NK-92 (cell line): ENCODE results near the gene PTBP3.

Experiments used
- DNase-seq: peaks from one replicate; lab custom pipeline; 2025; ENCODE audit not compliant: unreplicated experiment; lab: John Stamatoyannopoulos, UW

Gene PTBP3

GRCh38 chr9:112360047-112360804 is 26.8 kb upstream of the PTBP3 start:
- no peak for DNase-seq

- DNase-seq: no peak
These were observed 22.0 kb upstream of the PTBP3 start for GRCh38 chr9:112355427-112355897.

DNA sequence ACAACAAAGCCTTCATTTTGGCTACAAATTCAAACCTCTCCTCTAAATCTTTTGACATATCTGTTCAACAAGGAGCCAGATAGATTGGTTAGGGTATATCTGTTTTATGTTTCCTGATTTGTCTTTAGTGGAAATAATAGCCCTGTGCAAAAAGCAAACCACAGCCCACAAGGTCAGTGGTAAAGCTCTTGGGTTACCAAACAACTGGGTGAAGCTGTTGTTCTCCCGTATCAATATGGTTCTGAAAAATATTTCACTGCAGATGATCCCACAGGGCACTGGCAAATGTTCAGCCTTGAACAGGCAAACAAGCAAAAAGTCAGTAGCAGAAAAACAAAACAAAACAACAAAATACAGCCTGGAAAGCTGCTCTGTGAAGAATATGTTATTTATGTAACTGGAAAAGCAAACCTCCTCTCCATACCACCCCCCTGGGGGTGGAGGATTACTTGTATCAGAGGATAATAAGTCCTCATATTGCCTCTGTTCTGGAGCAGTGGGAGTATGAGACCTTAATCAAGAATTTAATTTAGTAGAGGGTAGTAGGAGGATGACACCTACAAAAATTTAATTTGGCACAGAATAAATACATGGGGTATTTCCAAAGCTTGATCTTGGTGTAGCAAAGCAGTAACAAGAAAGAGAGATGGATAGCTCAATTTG is 20.8 kb upstream of the PTBP3 start:
- no peak for DNase-seq

- DNase-seq: no peak
These were observed 18.8 kb upstream of the PTBP3 start for GRCh38 chr9:112352209-112352608.

DNA sequence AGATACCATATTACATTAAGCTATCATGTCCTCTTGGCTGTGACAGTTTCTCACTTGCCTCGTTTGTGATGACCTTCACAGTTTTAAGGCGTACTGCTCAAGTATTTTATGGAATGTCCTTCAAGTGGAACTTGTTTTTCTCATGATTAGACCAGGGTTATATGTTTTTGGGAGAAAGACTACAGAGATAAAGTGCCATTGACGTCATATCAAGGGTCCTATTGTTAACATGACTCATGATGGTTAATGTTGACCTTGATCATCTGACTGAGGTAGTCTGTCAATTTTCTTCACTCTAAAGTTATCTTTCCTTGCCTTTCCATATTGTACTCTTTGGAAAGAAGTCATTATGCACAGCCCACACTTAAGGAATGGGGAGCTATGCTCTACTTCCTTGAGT is 17.8 kb upstream of the PTBP3 start:
- no peak for DNase-seq

DNA sequence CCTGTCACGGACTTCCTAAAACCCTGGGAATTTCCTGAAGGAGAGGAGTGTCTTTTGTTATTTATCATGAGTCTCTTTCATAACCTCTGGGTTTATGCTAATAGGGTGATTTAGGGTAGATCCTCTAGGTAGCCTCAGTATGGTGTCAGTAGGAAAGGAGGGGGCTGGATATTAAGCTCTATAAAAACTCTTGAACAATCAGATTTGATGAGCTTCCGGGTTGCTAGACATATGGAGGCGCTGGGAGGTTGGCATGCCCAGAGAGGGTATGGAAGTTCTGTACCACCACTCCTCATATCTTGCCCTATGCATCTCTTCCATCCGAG is 15.6 kb upstream of the PTBP3 start:
- no peak for DNase-seq

GRCh38 chr9:112348257-112349007 is 15.0 kb upstream of the PTBP3 start:
- no peak for DNase-seq

- no peak for DNase-seq
These were observed 8.3 kb upstream of the PTBP3 start for GRCh38 chr9:112341730-112342129.

- no peak for DNase-seq
These were observed 6.5 kb upstream of the PTBP3 start for GRCh38 chr9:112339886-112340285.

DNA sequence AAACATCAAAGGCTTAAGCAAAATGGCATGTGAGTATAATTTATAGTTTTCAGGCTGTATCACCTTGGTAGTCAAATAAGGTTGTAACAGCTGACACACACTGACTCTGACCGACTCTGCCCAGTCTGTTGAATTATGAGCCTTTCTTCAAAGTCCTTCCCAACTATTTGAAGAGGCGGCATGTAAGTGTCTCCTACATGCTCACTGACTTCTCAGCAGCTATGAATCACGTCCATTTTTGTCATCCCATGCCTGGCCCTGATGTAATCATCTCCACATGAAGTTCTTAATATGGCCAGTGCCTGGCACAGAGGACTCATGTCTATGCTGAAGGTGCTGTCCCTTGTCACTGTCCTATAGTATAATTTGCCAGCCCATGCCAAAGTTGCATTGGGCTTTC is 5.1 kb upstream of the PTBP3 start:
- no peak for DNase-seq

DNA sequence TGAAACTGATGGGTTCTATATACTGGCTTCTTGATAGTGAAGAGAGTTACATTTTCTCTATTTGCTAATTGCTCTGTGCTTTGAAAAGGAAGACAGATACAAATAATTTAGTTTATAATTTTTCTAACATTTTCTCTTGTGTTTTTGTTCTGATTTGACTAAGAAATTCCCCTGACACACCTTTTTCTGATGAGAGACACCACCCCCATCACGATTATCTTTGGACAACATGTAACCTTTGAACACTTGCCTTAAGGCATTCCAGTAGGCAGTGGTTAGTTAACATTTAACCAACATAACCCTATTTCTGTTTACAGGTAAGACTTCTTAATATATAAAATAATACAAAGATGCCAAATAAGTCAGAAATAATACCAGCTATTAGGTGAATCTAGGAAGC is 4.1 kb upstream of the PTBP3 start:
- no peak for DNase-seq

DNA sequence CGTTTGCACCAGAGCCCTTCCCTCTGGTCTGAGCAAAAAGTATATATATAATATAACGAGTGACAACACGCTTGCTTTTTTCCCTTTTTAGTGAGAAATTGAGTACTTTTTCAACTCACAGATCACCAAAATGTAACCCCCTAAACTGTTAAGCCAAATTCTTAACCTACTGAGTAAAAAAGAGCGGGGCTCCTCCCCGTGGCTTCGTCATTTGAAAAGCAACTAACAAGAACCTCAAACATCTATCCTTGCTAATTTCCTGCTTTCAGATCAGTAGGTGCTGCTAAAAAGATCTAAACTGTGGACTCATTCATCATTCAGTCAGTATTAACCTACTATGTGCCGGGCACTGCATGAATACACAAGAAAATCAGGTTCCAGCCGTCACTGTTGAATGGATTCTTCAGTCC is 1.0 kb upstream of the PTBP3 start:
- DNase-seq: no peak

DNA sequence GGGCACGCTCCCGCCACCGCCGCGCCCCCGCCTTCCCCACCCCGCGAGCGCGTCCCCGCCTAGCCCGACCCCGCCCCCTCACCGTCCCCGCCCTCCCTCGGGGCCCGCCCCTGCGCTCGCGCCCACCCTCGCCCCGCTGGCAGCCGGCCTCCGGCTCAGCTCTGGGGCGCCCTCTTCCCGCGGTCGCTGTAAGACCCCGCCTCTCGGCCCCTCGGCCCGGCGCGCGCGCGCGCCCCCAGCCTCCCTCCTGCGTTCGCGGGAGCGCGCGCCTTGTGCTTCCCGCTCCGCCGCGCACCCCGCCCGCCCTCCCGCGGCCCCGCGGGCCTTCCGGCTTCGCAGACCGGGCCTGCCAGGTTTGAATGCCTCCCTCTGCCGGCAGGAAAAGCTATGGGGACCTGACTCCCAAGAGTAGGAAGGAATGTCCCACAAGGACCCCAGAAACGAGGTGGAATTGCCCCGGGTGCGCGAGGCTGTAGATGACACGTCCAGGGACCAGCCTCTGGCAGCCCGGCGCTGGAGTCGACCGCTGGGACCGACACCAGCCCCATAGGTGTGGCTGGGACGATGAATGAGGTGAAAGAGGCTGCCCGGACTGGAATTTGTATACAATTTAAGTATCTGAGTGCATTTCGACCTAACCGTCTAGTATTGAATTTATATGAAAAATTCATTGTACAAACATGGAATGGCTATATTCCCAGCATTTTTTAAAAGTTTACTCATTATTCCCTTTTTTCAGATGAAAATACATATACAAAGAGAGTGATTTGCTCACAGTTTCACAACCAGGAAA is 416 bp upstream of the PTBP3 start:
- peak; percentile 36 for DNase-seq

- no peak for DNase-seq
These were observed 794 bp downstream of the PTBP3 start for GRCh38 chr9:112332674-112332976.

GRCh38 chr9:112332214-112332613 is 1.2 kb downstream of the PTBP3 start:
- DNase-seq: no peak

DNA sequence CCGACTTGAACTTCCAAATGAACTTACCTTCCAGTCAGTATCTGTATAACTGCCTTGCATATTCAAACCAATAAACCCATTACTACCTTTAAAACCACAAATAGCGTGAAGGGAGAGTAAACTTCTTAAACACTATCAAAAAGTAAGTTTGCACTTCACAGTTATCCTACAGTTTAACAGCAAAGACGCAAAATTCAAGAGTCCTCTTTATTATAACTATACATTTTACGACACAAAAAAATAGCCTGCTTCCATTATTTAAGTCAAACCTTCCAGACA is 1.8 kb downstream of the PTBP3 start:
- no peak for DNase-seq

GRCh38 chr9:112328545-112328944 is 4.9 kb downstream of the PTBP3 start:
- DNase-seq: no peak

- DNase-seq: no peak
These were observed 5.5 kb downstream of the PTBP3 start for GRCh38 chr9:112327718-112328450.

- no peak for DNase-seq
These were observed 7.2 kb downstream of the PTBP3 start for GRCh38 chr9:112326194-112326593.

- DNase-seq: no peak
These were observed 7.8 kb downstream of the PTBP3 start for GRCh38 chr9:112325600-112325999.

- no peak for DNase-seq
These were observed 8.3 kb downstream of the PTBP3 start for GRCh38 chr9:112325127-112325526.
